KMS-11 (cell line): ENCODE measurements around the gene LDLRAD3.
"Not testable (repeated sequence)": the region's sequence is repeated elsewhere in the genome, so short reads cannot be mapped to it uniquely, and the experiment has no call there.

Experiments used
- H2AFZ ChIP-seq: fragments of 200-600 bp; sonication (generic); 2 replicates; pipeline ENCODE4 v1.6.1; 2016; ENCODE audit warnings: antibody characterized with exemption, mixed run types, low read depth
- H3K27ac ChIP-seq: fragments of 200-600 bp; sonication (generic); 2 replicates; pipeline ENCODE4 v1.6.1; 2016; ENCODE audit warnings: mild to moderate bottlenecking, mixed run types
- H3K27me3 ChIP-seq: fragments of 200-600 bp; sonication (generic); 2 replicates; pipeline ENCODE4 v1.6.1; 2017; ENCODE audit warnings: mild to moderate bottlenecking, low read depth, mixed run types, moderate library complexity; ENCODE audit not compliant: insufficient read depth
- H3K36me3 ChIP-seq: fragments of 200-600 bp; sonication (generic); 2 replicates; pipeline ENCODE4 v1.6.1; 2017; ENCODE audit warnings: mild to moderate bottlenecking, mixed run types; ENCODE audit not compliant: insufficient read depth
- H3K4me1 ChIP-seq: fragments of 200-600 bp; sonication (generic); 2 replicates; pipeline ENCODE4 v1.6.1; 2016; ENCODE audit warnings: mild to moderate bottlenecking, low read depth, mixed run types; ENCODE audit not compliant: poor library complexity, severe bottlenecking
- H3K4me2 ChIP-seq: fragments of 200-600 bp; sonication (generic); 2 replicates; pipeline ENCODE4 v1.7.0; 2016; ENCODE audit warnings: mild to moderate bottlenecking, mixed run types
- H3K4me3 ChIP-seq: fragments of 200-600 bp; sonication (generic); IDR thresholded peaks from 2 replicates; pipeline ENCODE4 v1.6.1; 2017; ENCODE audit warnings: low read depth, low read length, mixed read lengths; ENCODE audit not compliant: insufficient read depth
- H3K79me2 ChIP-seq: fragments of 200-600 bp; sonication (generic); 2 replicates; pipeline ENCODE4 v1.6.1; 2016; ENCODE audit warnings: low read depth, mixed run types; ENCODE audit not compliant: insufficient read depth
- H3K9ac ChIP-seq: fragments of 200-600 bp; sonication (generic); 2 replicates; pipeline ENCODE4 v1.6.1; 2016; ENCODE audit warnings: mild to moderate bottlenecking, mixed run types
- H4K20me1 ChIP-seq: fragments of 200-600 bp; sonication (generic); 2 replicates; pipeline ENCODE4 v1.6.1; 2016; ENCODE audit warnings: mild to moderate bottlenecking, mixed run types; ENCODE audit not compliant: insufficient read depth
- CTCF ChIP-seq: fragments of 200-600 bp; sonication (generic); conservative IDR thresholded peaks from 2 replicates; pipeline ENCODE4 v1.6.1; 2017; ENCODE audit warnings: low read depth, mild to moderate bottlenecking, antibody characterized with exemption, low read length, moderate library complexity, mixed read lengths

The LDLRAD3 gene

DNA sequence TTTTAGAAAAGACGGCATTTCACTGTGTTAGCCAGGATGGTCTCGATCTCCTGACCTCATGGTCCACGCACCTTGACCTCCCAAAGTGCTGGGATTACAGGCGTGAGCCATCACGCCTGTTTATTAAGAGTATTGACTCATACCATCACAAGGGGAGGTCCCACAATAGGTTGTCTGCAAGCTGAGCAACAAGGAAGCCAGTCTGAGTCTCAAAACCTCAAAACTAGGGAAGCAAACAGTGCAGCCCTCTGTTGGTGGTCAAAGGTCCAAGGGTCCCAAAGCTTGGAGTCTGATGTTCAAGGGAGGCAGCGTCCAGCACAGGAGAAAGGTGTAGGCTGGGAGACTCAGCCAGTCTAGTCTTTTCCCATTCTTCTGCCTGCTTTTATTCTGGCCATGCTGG lies 32.8 kb upstream of the LDLRAD3 start:
- no peaks in the 10 kb centered on the region for H4K20me1 ChIP-seq
- H2AFZ ChIP-seq, result no peak overlapping the region
- H3K27me3 ChIP-seq, result no peaks in the 10 kb centered on the region; the same call in 1 of the 2 replicates
- no peak overlapping the region for H3K4me2 ChIP-seq
- no peak overlapping the region for H3K9ac ChIP-seq
- no peak overlapping the region for H3K27ac ChIP-seq
- H3K79me2 ChIP-seq, result no peaks in the 10 kb centered on the region
- no peaks in the 10 kb centered on the region for H3K36me3 ChIP-seq
- TF ChIP-seq CTCF, result no peak
- H3K4me3 ChIP-seq, result no peak overlapping the region
- H3K4me1 ChIP-seq, result peaks cover 6% of the 10 kb centered on the region

GRCh38 chr11:35911616-35912165 lies 32.2 kb upstream of the LDLRAD3 start:
- Histone ChIP-seq H3K27ac (no peak overlapping the region), H3K4me1 (peaks cover 7% of the 10 kb centered on the region), H3K9ac (no peak overlapping the region), H3K4me2 (no peak overlapping the region), H3K4me3 (no peak overlapping the region), H2AFZ (no peak overlapping the region), H3K27me3 (peaks cover 2% of the 10 kb centered on the region; the same call in 1 of the 2 replicates), H3K79me2 (no peaks in the 10 kb centered on the region), H4K20me1 (no peaks in the 10 kb centered on the region), H3K36me3 (no peaks in the 10 kb centered on the region)
- no peak for TF ChIP-seq CTCF

GRCh38 chr11:35912436-35912835 lies 31.4 kb upstream of the LDLRAD3 start:
- H3K79me2 ChIP-seq, H3K4me3 ChIP-seq, H3K27ac ChIP-seq, H3K36me3 ChIP-seq, H3K27me3 ChIP-seq, H4K20me1 ChIP-seq, H3K9ac ChIP-seq, H3K4me2 ChIP-seq, H2AFZ ChIP-seq: not testable (repeated sequence)
- peaks cover 15% of the 10 kb centered on the region for H3K4me1 ChIP-seq

DNA sequence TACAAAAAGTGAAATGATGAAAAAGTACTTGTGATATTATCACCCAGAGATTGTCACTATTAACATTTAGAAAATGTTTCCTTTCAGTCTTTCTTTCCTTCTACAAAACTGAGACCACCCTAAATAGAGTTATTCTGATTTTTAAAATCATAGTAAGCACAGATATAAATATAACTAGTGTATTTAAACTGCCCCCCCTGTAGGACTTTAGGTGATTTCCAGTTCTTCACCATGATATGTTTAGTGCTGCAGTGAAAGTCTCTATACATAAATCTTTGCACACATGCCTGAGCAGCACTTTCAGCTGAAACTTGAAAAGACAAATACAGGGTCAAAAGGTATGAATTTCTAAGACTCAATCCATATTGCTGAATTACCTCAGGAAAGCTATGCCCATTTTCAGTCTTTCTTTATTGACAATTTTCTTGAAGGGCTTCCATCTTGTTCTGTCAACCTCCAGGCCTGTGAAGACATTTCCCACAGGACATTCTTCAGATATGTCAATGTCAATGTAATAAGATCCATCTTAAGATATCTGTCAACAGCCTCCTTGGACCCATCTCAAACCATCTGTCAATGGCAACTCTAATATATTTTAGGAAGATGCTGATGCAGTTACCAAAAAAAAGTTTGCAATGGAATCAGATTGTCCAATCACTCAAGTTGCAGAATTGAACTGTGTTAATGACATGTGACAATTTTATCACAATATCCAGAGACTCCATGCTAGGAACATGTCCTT lies 30.8 kb upstream of the LDLRAD3 start:
- no peak overlapping the region for H3K4me2 ChIP-seq
- H3K4me3 ChIP-seq, result no peak overlapping the region
- no peaks in the 10 kb centered on the region for H3K36me3 ChIP-seq
- H3K27ac ChIP-seq, result no peak overlapping the region
- no peak overlapping the region for H3K9ac ChIP-seq
- peaks cover 21% of the 10 kb centered on the region for H3K4me1 ChIP-seq
- peaks cover 8% of the 10 kb centered on the region; the same call in 1 of the 2 replicates for H3K27me3 ChIP-seq
- no peak overlapping the region for H2AFZ ChIP-seq
- H3K79me2 ChIP-seq, result no peaks in the 10 kb centered on the region
- no peak for TF ChIP-seq CTCF
- no peaks in the 10 kb centered on the region for H4K20me1 ChIP-seq

DNA sequence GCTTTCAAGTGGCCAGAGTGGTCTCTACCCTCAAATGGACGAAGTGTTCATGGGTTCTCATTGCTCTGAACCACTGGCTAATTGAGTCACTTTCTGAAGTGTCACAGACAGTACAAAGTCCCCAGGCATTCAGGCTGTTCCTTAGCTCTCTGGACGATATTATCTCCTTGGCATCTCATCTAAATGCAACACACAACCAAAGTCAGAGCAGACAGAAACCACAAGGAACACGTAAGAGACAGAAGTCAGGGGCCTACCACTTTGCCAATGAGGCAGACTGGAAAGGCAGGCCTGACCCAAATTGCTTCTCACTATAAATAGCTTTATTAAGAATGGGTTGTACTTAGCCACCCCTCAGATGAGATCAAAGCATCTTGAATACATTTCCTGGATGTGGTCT lies 29.0 kb upstream of the LDLRAD3 start:
- Histone ChIP-seq H2AFZ (no peak overlapping the region), H3K79me2 (no peaks in the 10 kb centered on the region), H3K36me3 (no peaks in the 10 kb centered on the region), H3K4me1 (peaks cover 38% of the 10 kb centered on the region), H3K27ac (no peak overlapping the region), H3K4me3 (no peak overlapping the region), H3K27me3 (peaks cover 23% of the 10 kb centered on the region; the same call in 1 of the 2 replicates), H4K20me1 (no peaks in the 10 kb centered on the region), H3K4me2 (no peak overlapping the region), H3K9ac (no peak overlapping the region)
- TF ChIP-seq CTCF, result no peak
